AG09309 (cell line): ENCODE results near the gene GLOD5.

Experiments
- DNase-seq: peaks from one replicate; pipeline ENCODE4 v3.0.0-alpha.2; 2010; ENCODE audit warnings: low read depth
- H3K4me3 ChIP-seq: 2 replicates; pipeline ENCODE4 v1.5.1; 2011; ENCODE audit warnings: mild to moderate bottlenecking, low read depth, low read length, moderate library complexity; ENCODE audit not compliant: control insufficient read depth
- TF ChIP-seq, protein P1 (sequence below): IDR thresholded peaks from 2 replicates; pipeline ENCODE4 v1.5.1; 2011; ENCODE audit warnings: mild to moderate bottlenecking, low read depth, low read length, inconsistent platforms; ENCODE audit not compliant: insufficient read depth, control insufficient read depth; ENCODE audit errors: missing control alignments

Gene GLOD5

DNA sequence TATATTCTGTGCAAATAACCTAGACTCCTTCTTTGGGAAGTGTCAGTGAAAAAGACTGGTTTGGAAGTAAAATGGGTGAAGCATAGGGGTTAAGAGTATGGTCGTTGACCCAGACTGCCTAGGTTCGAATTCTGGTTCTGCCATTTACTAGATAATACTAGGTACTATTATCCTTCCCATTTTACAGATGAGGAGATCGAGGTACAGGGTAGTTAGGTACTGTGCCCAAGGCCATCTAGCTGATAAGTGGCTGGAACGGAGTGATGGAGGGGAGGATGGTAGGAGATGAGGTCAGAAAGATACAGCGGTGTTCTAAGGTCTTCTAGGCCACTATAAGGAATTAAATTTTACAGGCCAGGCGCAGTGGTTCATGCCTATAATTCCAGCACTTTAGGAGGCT is 11.1 kb downstream of the GLOD5 start:
- no peak for DNase-seq
- H3K4me3 ChIP-seq, result no peak overlapping the region
- TF ChIP-seq, protein P1, sequence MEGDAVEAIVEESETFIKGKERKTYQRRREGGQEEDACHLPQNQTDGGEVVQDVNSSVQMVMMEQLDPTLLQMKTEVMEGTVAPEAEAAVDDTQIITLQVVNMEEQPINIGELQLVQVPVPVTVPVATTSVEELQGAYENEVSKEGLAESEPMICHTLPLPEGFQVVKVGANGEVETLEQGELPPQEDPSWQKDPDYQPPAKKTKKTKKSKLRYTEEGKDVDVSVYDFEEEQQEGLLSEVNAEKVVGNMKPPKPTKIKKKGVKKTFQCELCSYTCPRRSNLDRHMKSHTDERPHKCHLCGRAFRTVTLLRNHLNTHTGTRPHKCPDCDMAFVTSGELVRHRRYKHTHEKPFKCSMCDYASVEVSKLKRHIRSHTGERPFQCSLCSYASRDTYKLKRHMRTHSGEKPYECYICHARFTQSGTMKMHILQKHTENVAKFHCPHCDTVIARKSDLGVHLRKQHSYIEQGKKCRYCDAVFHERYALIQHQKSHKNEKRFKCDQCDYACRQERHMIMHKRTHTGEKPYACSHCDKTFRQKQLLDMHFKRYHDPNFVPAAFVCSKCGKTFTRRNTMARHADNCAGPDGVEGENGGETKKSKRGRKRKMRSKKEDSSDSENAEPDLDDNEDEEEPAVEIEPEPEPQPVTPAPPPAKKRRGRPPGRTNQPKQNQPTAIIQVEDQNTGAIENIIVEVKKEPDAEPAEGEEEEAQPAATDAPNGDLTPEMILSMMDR, result no peak

DNA sequence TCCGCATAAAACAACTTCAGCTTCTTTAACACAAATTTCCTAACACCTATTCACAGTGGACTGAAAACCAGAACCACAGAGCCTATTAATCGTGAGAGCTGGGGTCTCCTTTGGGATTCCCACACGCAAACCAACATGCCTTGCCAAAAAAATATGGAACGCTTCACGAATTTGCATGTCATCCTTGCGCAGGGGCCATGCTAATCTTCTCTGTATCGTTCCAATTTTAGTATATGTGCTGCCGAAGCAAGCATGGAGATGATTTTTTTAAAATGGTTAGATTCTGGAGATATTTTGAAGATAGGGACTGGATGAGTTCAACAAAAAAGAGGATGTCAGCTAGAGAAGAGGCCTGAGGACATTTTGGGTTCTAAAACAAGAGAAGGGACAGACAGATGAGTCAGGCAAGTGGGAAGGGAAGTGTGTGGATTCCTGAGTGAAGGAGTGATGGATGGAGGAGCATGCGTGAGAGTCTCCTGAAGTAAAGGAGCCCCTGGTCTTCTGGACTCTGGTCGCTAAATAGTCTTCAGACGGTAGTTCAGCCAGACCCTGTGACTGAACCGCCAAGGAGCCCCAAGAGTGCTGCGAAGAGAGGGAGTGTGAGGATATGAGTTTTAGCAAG is 15.4 kb downstream of the GLOD5 start:
- no peak overlapping the region for H3K4me3 ChIP-seq
- no peak for DNase-seq
- TF ChIP-seq, protein P1, result no peak

DNA sequence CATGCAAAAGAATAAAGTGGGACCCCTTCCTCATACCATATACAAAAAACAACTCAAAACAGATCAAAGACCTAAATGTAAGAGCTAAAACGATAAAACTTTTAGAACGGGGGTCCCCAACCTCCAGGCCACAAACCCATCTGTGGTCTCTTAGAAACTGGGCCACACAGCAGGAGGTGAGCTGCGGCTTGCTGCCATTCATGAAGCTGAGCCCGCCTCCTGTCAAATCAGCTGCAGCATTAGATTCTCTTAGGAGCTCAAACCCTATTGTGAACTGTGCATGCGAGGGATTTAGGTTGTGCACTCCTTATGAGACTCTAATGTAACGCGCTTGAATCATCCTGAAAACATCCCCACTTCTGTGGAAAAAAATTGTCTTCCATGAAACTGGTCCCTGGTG is 17.9 kb downstream of the GLOD5 start:
- no peak for DNase-seq
- H3K4me3 ChIP-seq, result no peak overlapping the region
- TF ChIP-seq, protein P1, result no peak

DNA sequence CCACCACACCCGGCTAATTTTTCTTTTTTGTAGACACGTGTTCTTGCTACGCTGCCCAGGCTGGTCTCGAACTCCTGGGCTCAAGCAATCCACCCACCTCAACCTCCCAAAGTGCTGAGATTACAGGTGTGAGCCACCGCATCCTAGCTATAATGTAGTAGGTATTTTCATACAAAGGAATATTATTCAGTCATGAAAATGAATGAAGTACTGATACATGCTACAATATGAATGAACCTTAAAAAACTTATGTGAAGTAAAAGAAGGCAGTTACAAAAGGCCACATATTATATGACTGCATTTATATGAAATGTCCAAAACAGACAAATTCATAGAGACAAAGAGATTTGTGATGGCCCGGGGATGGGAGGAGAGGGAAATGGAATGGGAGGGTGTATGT is 20.2 kb downstream of the GLOD5 start:
- no peak for DNase-seq
- TF ChIP-seq, protein P1, result no peak
- no peak overlapping the region for H3K4me3 ChIP-seq

DNA sequence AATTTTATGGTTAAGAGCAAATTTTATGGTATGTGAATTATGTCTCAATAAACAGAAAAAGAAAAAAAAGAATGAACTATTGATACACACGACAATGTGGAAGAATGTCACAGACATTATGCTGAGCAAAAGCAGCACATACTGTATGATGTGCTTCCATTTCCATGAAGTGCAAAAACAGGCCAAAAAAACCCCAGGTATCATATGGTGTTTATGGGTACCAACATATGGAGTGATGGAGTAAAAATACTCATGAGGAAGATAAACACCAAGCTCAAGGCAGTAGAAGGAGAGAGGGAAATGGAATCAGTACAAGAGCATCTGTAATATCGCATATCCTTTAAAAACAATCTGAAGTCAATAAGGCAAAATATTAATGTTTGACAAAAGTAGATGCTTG is 20.7 kb downstream of the GLOD5 start:
- H3K4me3 ChIP-seq, result no peak overlapping the region
- TF ChIP-seq, protein P1, result no peak
- DNase-seq, result no peak

DNA sequence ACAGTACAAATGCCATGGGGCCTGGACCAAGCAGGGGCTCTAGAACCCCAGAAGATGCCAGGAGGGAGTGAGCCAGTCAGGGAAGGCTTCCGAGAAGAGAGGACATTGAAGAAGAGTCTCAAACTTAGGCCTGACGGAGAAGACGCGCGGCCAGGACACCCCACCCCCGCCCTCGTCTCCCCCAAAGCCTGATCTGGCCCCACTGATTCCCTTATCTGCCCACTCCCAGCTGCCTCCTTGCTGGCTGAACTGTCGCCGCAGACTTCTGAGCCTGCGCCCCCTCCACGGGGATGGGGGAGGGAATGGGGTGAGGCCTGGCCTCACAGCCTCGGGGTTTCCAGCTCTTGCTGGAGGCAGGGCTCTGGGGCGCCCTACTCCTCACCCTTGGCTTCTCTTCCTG is 21.2 kb downstream of the GLOD5 start:
- H3K4me3 ChIP-seq, result no peak overlapping the region
- TF ChIP-seq, protein P1, result no peak
- no peak for DNase-seq

DNA sequence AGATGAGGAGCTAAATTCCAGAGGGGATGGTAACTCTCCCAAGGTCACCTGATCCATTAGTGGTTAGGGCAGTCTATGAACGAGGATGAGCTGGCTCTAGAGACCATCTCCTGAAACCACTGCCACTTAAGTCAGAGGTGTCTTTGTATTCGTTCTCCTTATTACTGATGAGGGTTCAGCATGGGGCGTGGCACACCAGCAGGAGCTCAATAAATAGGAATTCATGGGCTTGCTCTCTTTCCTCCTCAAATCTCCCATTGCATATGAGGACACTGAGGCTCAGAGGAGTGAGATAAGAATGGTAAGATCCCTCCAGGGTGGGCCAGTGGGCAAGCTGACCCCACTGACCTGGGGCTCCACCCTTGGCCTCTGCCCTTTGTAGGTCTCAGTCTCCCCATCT is 23.2 kb downstream of the GLOD5 start:
- no peak overlapping the region for H3K4me3 ChIP-seq
- no peak for DNase-seq
- TF ChIP-seq, protein P1, result no peak
